Epithelial cell of proximal tubule (primary cell): Measurements from ENCODE around the gene ARID3B. TPM values are rescaled to one million over a fixed set of nuclear protein-coding genes. Genes with fewer than 3 reads are reported as not detected.

Source experiments
- DNase-seq: peaks from one replicate; pipeline ENCODE4 v3.0.0-alpha.2; 2011; ENCODE audit warnings: low read depth
- H3K4me3 ChIP-seq: 2 replicates; pipeline ENCODE4 v1.5.1; 2011; ENCODE audit warnings: low read depth, mild to moderate bottlenecking, low read length
- CTCF ChIP-seq: conservative IDR thresholded peaks from 2 replicates; pipeline ENCODE4 v1.5.1; 2012; ENCODE audit warnings: low read depth, mild to moderate bottlenecking, low read length
- total RNA-seq: library from RNA; depleted of rRNA; stranded (reverse); fragments of >200 nt; gene quantifications from 2 replicates; pipeline ENCODE4 v1.2.3, GENCODE V29; 2015

Gene ARID3B
- total RNA-seq, 1 donor from 2014 or later, result 22.4 TPM

DNA sequence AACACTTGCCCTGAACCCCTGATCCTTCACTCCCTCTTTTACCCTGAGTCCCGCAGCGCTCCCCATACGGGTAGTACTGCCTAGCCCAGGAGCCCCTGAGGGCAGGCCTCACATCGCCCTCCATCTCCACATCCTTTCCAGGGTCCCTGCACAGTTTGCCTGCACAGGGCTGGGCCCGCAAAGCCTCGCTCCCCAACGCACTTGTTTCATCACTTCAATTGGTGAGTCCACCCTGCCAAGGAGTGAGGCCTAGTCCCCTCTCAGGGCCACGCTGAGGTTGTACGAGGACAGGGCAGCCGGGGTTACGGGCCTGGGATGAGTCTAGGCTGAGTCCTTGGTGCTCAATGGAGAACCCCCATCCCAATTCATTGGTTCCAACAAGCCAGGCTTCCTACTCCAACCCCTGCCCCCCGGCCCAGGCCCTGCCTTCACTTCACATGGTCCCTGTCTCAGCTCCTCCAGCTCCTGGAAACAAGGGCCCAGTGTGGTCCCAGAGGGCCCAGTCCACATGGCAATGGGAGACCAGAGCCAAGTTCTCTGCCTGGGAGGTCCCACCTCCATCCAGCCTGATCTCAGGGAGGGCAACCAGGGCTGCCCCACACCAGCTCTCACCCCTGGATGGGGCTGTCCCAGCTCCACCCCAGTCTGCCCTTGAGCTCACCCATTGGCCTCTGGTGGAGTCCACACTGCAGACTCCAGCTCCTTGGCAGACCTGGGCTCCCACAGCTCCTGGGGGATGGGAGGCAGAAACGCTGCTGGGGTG lies 62.2 kb downstream of the ARID3B start:
- no peak for DNase-seq
- TF ChIP-seq CTCF, result no peak
- H3K4me3 ChIP-seq, result no peak overlapping the region

DNA sequence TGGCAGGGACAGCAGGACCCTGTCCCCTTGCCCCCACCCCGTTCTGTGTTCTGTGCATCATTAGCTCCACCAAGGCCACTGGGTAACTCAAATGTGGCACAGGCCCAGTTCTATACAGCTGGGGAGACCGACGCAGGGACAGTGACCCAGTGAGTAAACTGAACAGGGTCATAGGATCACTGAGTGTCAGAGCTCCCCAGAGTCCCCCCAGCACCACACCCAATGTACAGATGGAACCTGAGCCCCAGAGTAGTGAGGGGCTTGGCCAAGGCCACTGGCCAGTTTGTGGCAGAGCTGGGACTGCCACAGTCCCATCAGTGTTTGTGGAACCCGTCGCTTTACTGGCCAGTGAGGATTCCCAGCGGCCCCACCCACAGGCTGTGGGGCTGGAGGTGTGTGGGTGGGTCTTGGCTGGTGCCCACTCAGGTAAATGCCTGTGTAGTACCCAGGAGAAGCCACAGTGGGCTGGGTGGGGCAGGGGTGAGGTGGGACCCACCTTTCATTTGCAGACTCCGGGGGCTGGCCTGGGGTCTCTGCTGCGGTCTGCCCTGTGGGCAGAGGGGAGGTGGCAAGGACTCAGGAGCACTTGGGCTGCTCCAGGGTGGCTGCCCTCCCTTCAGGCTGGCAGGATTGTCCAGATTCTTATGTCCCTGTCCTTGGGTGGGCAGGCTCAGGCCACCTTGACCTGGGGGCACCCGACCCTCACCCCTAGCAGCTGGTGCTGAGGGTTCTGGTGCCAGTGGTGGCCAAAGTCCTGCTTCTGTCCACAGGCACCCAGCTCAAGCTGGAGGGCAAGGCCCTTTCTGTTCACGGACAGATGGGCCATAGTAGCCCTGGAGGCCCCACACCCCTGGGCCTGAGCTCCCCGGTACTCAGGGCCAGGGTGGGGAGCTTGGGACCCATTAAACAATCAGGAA lies 63.0 kb downstream of the ARID3B start:
- H3K4me3 ChIP-seq, result no peak overlapping the region
- no peak for TF ChIP-seq CTCF
- no peak for DNase-seq

DNA sequence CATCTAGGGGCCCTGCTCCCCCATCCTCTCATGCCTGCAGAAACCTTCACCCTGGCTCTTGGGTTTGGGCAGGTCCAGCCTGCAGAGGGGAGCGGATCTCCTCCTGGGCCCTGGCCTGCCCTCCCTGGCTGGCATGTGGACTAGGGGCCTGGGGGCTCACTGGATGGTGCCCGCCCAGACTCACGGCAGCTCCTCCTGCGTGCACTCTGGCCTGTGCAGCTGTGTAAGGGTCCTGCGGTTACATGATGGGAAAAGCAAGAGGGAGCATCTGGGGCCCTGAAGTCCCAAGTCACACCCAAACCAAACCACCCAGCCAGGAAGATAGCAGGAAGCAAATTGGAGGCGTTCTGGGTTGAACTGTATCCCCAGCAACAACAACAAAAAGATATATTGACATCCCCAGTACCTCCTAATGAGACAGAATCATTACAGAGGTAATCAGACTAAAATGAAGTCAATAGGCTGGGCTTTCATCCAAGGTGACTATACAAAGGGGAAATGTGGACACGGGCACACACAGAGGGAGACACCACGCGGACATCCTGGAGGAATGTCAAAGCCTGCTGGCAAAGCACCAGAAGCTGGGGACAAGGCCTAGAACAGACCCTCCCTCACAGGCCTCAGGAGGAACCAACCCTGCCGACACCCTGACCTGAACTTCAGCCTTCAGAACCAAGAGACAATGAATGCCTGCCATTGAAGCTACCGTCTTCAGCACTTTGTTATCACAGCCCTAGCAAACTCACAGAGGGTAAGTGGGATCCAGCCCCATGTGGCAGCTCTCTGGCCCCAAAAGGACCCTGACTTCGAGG lies 64.2 kb downstream of the ARID3B start:
- TF ChIP-seq CTCF, result no peak
- no peak for DNase-seq
- H3K4me3 ChIP-seq, result no peak overlapping the region

GRCh38 chr15:74605795-74606150 lies 64.8 kb downstream of the ARID3B start:
- no peak overlapping the region for H3K4me3 ChIP-seq
- DNase-seq, result no peak
- no peak for TF ChIP-seq CTCF

- H3K4me3 ChIP-seq, result no peak overlapping the region
- no peak for TF ChIP-seq CTCF
- DNase-seq, result no peak
These were observed 67.8 kb downstream of the ARID3B start for GRCh38 chr15:74608786-74609185.

DNA sequence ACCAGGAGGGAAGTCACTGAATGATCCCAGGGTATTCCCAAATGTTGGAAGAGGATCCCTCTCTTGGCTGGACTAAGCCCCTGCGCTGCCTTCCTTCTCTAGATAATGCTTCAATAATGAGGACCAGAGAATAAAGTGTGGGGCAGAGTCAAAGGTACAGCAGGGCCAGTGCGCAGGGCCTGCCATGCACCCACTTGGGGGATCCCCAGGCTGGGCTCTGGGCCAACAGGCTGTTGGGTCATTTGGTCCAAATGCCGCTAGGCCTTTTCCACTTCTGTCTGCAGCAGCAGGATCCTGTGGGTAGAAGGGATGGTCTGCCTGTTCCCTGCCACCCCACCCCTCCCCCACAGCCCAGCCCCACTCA lies 68.9 kb downstream of the ARID3B start:
- no peak for TF ChIP-seq CTCF
- DNase-seq, result no peak
- no peak overlapping the region for H3K4me3 ChIP-seq
